SJSA1 (cell line): ENCODE results near the gene SGMS1. TPM values are rescaled to one million over a fixed set of nuclear protein-coding genes. Genes with fewer than 3 reads are reported as not detected.
"Not testable (repeated sequence)": the region's sequence is repeated elsewhere in the genome, so short reads cannot be mapped to it uniquely, and the experiment has no call there.

ENCODE experiments used
- DNase-seq, 2 experiments: peaks; one replicate each; pipeline ENCODE4 v3.0.0-alpha.2; 2015 to 2020; ENCODE audit warnings: low spot score in 2 of 2, low read depth in 1 of 2
- H3K27ac ChIP-seq: fragments of 250-450 bp; sonication (Bioruptor Pico); 2 replicates; pipeline ENCODE4 v1.5.1; 2020; ENCODE audit warnings: mild to moderate bottlenecking, moderate library complexity
- H3K27me3 ChIP-seq: fragments of 250-450 bp; sonication (Bioruptor Pico); replicated peaks from 2 replicates; pipeline ENCODE4 v1.5.1; 2020; ENCODE audit warnings: mild to moderate bottlenecking, moderate library complexity
- H3K36me3 ChIP-seq: fragments of 250-450 bp; sonication (Bioruptor Pico); 2 replicates; pipeline ENCODE4 v1.5.1; 2020; ENCODE audit warnings: mild to moderate bottlenecking
- H3K4me1 ChIP-seq: fragments of 250-450 bp; sonication (Bioruptor Pico); replicated peaks from 2 replicates; pipeline ENCODE4 v1.6.1; 2021; ENCODE audit warnings: mild to moderate bottlenecking
- H3K4me3 ChIP-seq: fragments of 250-450 bp; sonication (Bioruptor Pico); 2 replicates; pipeline ENCODE4 v1.5.1; 2020; ENCODE audit warnings: mild to moderate bottlenecking
- H3K9me3 ChIP-seq: fragments of 250-450 bp; sonication (Bioruptor Pico); replicated peaks from 2 replicates; pipeline ENCODE4 v1.5.1; 2020; ENCODE audit warnings: mild to moderate bottlenecking
- total RNA-seq: library from RNA; depleted of rRNA; stranded (reverse); fragments of >200 nt; shearing (Covaris generic); gene quantifications from 2 replicates; pipeline ENCODE4 v1.2.3, GENCODE V29; 2014

Gene SGMS1
- total RNA-seq, 1 experiment from 2014 or later = 109 TPM

DNA sequence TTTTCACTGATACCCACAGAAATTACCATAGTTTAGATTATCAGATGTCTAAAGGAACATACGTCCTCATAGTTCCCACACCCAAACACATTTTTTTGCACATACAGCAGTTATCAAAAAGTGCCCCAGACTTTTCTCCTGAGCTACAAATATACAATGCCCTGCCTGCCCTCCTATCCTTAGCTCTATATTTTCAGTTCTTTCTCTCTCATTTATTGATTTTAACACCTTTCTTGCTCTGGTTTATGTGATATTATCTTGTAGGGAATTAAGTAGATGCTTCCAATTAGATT lies 25.1 kb upstream of the SGMS1 start:
- Histone ChIP-seq H3K36me3 (no peaks in the 10 kb centered on the region), H3K4me3 (no peak overlapping the region), H3K27me3 (0 out of 2 replicates have a peak, but pooled peaks cover 5% of the 10 kb centered on the region), H3K4me1 (no peaks in the 10 kb centered on the region), H3K27ac (no peak overlapping the region), H3K9me3 (no peaks in the 10 kb centered on the region)
- no peak for DNase-seq

DNA sequence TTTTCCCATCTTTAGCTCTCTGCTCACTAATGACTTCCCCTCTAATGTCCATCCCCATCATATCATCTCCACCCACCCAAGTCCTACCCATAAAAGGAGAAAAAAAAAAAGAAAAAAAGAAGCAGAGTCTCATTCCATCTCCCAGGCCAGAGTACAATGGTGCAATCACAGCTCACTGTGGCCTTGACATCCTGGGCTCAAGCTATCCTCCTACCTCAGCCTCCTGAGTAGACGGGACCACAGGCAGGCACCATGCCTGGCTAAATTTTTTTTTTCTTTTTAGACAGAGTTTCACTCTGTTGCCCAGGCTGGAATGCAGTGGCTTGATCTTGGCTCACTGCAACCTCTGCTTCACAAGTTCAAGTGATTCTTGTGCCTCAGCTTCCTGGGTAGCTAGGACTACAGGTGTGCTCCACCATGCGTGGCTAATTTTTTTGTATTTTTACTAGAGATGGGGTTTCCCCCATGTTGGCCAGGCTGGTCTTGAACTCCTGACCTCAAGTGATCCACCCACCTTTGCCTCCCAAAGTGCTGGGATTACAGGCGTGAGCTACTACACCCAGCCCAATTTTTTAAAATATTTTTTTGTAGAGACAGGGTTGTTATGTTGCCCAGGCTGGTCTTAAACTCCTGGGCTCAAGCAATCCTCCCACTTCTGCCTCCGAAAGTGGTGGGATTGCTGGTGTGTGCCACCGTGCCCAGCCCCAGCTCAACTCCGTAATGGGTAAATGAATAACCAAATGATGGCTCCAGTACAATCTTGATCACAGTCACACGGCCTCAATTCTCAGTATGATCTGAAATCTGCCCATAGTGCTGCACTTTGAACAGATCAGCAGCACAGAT lies 24.6 kb upstream of the SGMS1 start:
- Histone ChIP-seq H3K4me3 (no peak overlapping the region), H3K9me3 (no peaks in the 10 kb centered on the region), H3K36me3 (no peaks in the 10 kb centered on the region), H3K27ac (no peak overlapping the region), H3K27me3 (0 out of 2 replicates have a peak, but pooled peaks cover 5% of the 10 kb centered on the region), H3K4me1 (no peaks in the 10 kb centered on the region)
- DNase-seq = no peak

DNA sequence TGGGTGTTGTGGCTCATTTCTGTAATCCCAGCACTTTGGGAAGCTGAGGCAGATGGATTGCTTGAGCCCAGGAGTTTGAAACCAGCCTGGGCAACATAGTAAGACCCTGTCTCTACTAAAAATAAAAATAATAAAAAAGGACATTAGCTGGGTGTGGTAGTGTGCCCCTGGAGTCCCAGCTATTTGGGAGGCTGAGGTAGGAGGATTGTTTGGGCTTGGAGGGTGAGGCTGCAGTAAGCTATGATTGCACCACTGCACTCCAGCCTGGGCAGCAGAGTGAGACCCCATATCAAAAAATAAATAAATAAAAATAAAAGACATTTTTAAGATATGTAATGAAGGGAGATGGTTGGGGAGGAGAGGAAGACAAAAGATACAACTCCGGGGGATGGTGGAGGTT lies 23.6 kb upstream of the SGMS1 start:
- H3K27me3 ChIP-seq, H3K36me3 ChIP-seq, H3K27ac ChIP-seq, H3K4me1 ChIP-seq, H3K4me3 ChIP-seq, DNase-seq, H3K9me3 ChIP-seq: not testable (repeated sequence)

DNA sequence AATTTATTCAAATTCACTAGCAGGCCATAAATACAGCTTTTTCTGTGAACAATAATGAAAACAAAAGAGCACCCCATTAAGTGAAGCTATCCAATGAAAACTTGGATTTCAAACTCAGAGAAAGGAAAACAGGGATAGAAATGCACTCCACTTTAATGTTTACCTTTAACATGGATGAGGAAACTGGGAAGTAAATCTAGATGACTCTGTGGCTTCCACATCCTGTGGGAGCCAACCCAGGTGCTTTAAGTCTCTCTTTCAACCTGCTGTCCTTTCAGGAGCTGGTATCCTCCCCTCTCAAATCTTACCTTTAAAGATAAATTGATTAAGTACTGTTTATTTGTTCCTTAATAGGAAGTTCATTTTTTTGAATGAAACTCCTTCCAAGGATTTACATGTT lies 21.5 kb upstream of the SGMS1 start:
- H3K27ac ChIP-seq = no peak overlapping the region
- DNase-seq = no peak
- no peaks in the 10 kb centered on the region for H3K9me3 ChIP-seq
- no peaks in the 10 kb centered on the region for H3K4me1 ChIP-seq
- H3K36me3 ChIP-seq = no peaks in the 10 kb centered on the region
- 0 out of 2 replicates have a peak, but pooled peaks cover 5% of the 10 kb centered on the region for H3K27me3 ChIP-seq
- H3K4me3 ChIP-seq = no peak overlapping the region

DNA sequence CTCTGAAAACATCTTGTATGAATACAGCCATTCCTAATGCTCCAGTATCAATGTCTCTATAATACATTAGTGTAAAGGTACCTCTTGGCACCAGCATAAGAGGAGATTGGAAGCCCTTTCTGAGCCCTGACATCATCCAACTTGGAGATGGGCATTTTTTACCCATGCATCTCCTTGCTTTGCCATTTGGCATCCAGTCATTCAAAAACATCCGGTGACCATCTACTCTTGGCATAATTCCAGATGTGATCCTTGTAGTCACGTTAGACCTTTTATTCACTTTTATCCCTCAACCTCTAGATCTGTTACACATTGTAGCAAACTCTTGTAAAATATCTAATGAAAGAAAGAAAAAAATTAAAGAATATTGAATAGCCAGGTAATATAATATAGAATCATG lies 17.9 kb upstream of the SGMS1 start:
- H3K4me1 ChIP-seq = no peaks in the 10 kb centered on the region
- no peak overlapping the region for H3K27ac ChIP-seq
- no peaks in the 10 kb centered on the region for H3K9me3 ChIP-seq
- H3K27me3 ChIP-seq = 0 out of 2 replicates have a peak, but pooled peaks cover 5% of the 10 kb centered on the region
- DNase-seq = no peak
- no peaks in the 10 kb centered on the region for H3K36me3 ChIP-seq
- no peak overlapping the region for H3K4me3 ChIP-seq

DNA sequence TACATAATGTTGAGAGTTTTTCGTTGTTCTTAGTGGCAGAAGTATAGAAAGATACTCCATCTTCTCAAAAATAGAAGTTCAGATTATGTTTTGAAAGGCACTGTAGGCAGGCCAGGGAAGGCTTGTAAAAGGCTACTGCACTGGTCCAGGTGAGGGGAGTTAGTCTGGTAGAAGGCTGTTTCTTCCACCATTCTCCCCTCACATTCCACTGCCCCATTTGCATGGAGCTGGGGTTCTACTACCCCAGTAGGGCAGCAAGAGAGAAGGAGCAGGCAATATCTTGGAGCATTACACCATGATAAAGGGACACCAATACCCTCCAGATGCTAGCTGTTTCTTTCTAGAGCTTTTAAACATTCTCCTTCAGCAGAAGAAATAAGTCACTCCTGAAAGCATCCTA lies 16.5 kb upstream of the SGMS1 start:
- Histone ChIP-seq H3K36me3 (no peaks in the 10 kb centered on the region), H3K27me3 (0 out of 2 replicates have a peak, but pooled peaks cover 5% of the 10 kb centered on the region), H3K4me1 (no peaks in the 10 kb centered on the region), H3K9me3 (no peaks in the 10 kb centered on the region), H3K4me3 (no peak overlapping the region), H3K27ac (no peak overlapping the region)
- no peak for DNase-seq

DNA sequence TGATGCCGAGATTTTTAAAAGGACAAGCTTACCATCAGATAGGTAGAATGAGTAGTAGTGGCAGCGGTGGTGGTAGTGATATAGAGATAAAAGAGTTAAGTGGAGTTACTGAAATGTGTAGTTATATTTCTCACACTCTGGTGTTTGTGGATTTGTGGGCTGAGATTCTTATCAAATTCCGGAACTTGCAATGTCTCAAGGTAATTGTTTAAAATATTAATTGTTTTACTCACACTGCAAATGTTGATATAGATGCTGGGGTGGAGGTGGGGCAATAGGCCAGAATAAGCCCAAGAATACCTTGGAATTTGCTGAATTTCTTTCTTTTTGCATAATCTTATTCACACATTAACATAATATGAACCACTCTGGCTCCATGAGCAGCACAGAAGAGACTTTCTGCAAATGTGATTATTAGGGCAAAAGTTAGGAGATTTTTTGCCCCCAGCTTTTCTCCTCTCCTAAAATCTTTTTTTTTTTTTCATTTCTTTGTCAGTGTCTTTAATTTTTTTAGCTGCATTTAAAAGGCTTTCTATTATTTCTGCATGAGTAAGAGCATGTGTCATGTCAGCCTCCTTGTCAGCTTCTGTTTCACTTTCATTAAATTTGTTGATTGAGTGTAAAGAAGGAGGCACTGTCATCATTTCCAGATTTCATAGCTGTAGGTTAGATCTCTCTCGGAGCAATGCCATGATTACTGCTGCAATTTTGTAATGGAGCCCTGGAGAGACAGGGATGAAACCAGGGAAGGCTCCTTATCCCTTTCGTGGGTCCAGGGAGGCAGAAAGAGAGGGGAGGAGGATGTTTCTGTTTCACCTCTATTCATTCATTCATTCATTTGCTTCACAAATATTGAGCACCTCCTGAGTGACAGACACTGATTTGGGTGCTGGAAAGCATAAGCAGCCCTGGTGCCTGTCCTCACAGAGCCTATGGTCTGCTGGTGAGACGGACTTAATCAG lies 13.1 kb upstream of the SGMS1 start:
- no peak for DNase-seq
- Histone ChIP-seq H3K9me3 (no peaks in the 10 kb centered on the region), H3K27me3 (no peaks in the 10 kb centered on the region), H3K27ac (no peak overlapping the region), H3K4me1 (no peaks in the 10 kb centered on the region), H3K4me3 (no peak overlapping the region), H3K36me3 (no peaks in the 10 kb centered on the region)

DNA sequence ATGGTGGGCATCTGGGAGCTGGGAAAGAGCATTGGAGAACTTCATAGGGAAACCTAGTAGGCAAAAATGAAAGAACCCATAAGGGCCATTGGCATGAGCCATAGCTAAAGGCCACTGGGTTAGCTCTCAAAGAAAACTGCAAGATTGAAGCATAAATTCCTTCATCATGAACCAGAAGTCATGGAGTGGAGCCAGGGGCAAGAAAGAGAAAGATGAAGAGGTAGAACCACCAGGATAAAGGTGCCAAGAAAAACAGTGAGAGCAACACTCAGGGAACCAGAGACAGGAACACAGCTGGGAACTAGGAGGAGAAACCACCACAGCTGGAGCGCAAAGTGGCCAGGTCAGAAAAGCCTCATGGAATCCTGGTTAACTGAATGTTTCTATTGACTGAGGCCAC lies 11.5 kb upstream of the SGMS1 start:
- Histone ChIP-seq H3K27me3 (no peaks in the 10 kb centered on the region), H3K27ac (no peak overlapping the region), H3K9me3 (no peaks in the 10 kb centered on the region), H3K4me3 (no peak overlapping the region), H3K4me1 (no peaks in the 10 kb centered on the region), H3K36me3 (no peaks in the 10 kb centered on the region)
- DNase-seq = no peak

DNA sequence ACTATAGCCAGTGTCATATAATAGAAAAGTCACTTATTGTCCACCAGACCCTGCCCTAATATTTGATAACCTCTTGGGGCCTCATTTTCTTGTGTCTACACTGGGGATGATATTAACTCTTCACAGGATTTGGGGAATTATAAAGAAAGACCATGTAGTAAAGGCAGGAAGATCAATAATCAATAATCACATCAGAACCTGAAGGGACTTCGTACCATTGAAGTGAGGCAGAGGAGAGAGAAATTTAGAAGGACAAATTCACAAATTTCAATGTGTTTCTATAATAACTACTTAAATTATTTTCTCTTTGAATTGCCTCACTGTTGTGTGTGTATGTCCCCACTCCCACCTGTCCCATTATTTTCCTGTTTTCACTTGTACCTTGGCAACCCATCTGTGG lies 10.7 kb upstream of the SGMS1 start:
- H3K4me1 ChIP-seq = no peaks in the 10 kb centered on the region
- no peak overlapping the region for H3K4me3 ChIP-seq
- no peaks in the 10 kb centered on the region for H3K36me3 ChIP-seq
- no peak for DNase-seq
- no peaks in the 10 kb centered on the region for H3K9me3 ChIP-seq
- H3K27ac ChIP-seq = no peak overlapping the region
- H3K27me3 ChIP-seq = no peaks in the 10 kb centered on the region

DNA sequence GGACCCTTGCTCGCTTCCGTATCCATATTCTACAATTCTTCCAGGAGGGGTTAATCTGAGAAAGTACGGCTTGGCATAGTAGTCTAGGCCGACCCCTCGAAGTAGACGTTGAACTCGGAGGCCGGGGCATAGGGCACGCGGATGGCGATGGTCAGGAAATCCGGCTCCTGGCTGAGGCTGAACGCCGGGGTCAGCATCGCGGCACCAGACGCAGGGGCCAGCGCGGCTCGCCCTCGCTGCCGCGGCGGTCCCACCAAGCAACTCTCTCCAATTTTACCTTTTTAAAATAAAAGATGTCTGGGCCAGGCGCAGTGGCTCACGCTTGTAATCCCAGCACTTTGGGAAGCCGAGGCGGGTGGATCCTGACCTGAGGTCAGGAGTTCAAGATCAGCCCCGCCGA lies 7.3 kb upstream of the SGMS1 start:
- Histone ChIP-seq H3K9me3 (no peaks in the 10 kb centered on the region), H3K4me3 (no peak overlapping the region), H3K36me3 (no peaks in the 10 kb centered on the region), H3K4me1 (no peaks in the 10 kb centered on the region), H3K27me3 (no peaks in the 10 kb centered on the region), H3K27ac (no peak overlapping the region)
- no peak for DNase-seq

DNA sequence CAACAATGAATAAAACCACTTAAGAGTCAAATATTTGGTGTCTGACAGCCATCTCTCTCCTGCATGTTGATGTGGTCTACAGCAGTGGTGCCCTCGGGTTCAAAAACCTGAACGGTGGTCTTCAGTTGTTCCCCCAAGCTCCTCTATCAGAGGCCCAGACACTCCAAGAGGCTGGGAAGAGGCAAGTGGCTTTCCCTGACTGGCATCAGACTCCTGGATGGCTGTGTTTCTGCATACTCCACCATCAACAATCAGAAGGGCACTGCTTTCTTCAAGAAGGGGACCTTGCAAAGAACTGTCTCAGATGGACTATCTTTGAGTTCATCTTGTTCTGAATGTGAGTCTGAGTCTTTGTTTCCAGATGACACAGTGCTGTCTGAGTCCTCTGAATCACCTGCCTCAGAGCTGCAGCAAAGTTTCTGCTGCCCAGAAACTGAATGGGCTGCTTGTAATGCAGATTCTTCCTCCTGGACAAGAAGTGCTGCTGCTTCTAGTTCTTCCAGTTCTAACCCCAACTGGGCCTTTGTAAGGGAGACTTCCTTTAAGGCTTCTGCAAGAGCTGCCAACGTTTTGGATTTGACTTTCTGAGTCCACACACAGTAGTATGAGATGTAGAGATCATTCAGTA lies 5.9 kb upstream of the SGMS1 start:
- Histone ChIP-seq H3K4me1 (peaks cover 4% of the 10 kb centered on the region; the same call in 1 of the 2 replicates), H3K36me3 (peaks cover 3% of the 10 kb centered on the region; the same call in 1 of the 2 replicates), H3K9me3 (no peaks in the 10 kb centered on the region), H3K27ac (no peak overlapping the region), H3K4me3 (no peak overlapping the region), H3K27me3 (no peaks in the 10 kb centered on the region)
- no peak for DNase-seq

DNA sequence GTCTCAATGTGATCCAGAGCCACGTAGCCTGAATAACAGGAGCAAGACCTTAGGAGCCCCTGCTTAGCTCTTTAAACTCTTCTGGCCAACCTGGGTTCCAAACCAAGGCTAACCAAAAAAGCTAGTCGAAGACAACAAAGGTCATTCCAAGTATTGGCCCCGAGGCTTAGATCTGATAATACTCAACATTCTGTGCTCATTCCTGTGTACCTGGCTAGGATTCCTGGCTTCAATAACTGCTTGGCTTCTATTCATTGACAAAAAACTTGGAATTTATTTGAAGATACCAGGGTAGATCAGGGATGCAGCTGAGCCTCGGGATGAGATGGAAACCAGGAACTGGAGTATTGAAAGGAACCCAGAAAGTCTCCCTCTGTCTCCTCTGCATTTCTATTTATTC lies 4.1 kb upstream of the SGMS1 start:
- H3K4me3 ChIP-seq = no peak overlapping the region

DNA sequence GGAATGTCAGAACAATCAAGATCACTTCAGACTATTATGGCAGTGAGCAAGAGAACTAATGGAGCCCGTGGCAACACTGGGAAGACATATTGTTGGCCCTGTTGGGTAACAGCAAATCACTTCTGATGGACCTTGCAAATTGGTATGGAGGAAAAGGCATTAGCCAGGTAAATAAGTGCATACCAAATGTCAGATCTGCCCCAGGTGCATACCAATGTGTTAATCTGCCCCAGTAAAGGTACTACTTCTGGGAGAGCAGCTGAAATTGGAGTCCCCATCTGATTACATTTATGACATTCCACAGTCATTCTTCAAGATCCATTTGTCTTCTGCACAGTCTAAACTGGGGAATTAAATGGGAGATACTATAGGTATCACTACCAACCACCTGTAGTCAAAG lies 3.7 kb upstream of the SGMS1 start:
- Histone ChIP-seq H3K4me1 (peaks cover 6% of the 10 kb centered on the region), H3K4me3 (no peak overlapping the region), H3K9me3 (no peaks in the 10 kb centered on the region), H3K36me3 (peaks cover 7% of the 10 kb centered on the region), H3K27me3 (no peaks in the 10 kb centered on the region), H3K27ac (no peak overlapping the region)
- no peak for DNase-seq

More for the DNA sequence above, 4.1 kb upstream of the SGMS1 start:
- Histone ChIP-seq H3K9me3 (no peaks in the 10 kb centered on the region), H3K27me3 (no peaks in the 10 kb centered on the region), H3K36me3 (peaks cover 7% of the 10 kb centered on the region), H3K27ac (no peak overlapping the region), H3K4me1 (peaks cover 4% of the 10 kb centered on the region; the same call in 1 of the 2 replicates)
- DNase-seq = no peak
